ENCODE results near the gene PRKG1.

DNA sequence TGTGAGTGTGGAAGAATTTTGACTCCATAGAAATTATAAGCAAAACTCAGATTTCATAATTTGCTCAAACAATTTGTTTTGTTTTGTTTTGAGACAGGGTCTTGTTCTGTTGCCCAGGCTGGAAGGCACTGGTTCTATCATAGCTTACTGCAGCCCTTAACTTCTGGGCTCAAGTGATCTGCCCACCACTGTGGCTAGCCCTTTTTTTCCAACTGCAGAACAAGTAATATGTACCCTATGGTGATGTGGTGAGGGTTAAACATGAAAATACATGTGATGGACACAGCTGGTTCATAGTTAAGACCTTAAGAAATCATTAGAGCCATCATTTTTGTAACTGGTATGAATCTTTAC lies 594.0 kb downstream of the PRKG1 start:
- TF ChIP-seq TCF12 (IDR thresholded peaks at IDR 0.05; ENCODE audit: low read depth) (no peak), CEBPB (IDR thresholded peaks at IDR 0.05) (no peak), CREB1 (IDR thresholded peaks at IDR 0.05; ENCODE audit: low read depth) (no peak), ZBTB7A (IDR thresholded peaks at IDR 0.05; ENCODE audit: low read depth) (no peak)

All from Ishikawa (cell line).